ENCODE data around the gene EYS. TPM values are rescaled to one million over a fixed set of nuclear protein-coding genes. Genes with fewer than 3 reads are reported as not detected.

EYS gene
- total and polyA plus RNA-seq, 2 of the 8 experiments (the other 6 are each of a cell fraction or from before 2014, with no cell fraction given), result 0.05 to 0.13 TPM

DNA sequence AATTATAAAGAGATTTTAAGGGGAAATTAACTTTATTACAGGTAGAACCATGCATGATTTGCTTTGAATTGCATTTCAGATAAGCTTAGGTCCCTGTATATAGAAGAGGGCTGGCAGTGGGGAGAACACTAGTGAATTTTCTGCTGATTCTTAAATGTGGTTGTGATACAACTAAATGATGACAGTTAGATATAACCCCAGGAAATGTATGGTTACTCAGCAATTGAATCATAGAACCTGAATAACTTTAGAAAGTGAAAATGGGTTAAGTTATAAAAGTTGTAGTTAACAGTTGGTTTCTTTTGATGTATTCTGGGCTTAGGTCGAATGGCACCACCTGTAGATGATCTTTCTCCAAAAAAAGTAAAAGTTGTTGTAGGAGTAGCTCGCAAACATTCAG, 2001.3 kb downstream of the EYS start (continued):
- TF ChIP-seq GABPA (IDR thresholded peaks at IDR 0.05; ENCODE audit: borderline replicate concordance, insufficient read depth, low read length), result no peak

Data from H1 (cell line).